LNCAP (cell line): ENCODE measurements around the gene GORAB.

Experiments used
- TF ChIP-seq, protein P1 (sequence below): fragments of 450-650 bp; IDR thresholded peaks from 2 replicates; pipeline ENCODE4 v1.5.1; 2017; ENCODE audit warnings: mild to moderate bottlenecking

GORAB gene

DNA sequence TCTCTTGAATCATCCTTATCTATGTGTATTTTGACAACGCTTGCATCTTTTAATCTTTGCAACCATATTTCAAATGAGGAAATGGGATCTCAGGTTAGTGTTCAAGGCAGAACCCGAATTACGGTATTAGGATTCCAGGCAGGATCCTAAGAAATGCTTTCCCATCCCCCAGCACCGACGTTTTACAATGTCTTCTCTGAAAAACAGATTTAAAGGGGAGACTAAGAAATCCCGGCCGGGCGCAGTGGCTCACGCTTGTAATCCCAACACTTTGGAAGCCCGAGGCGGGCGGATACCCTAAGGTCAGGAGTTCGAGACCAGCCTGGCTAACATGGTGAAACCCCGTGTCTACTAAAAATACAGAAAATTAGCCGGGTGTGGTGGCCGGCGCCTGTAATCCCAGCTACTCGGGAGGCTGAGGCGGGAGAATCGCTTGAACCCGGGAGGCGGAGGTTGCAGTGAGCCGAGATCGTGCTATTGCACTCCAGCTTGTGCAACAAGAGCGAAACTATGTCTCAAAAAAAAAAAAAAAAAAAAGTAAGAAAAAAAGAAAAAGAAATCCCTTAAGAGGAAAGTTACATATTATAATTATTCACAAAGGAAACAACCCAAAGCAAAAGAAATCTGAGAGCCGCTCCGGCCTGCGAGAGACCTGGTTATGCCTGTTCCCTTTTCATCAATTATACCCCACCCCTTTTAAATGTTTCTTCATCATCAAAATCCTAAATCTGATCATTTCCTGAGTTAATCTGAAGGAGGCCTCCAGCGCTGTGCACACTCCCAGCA, 801 bp upstream of the GORAB start:
- TF ChIP-seq, protein P1, sequence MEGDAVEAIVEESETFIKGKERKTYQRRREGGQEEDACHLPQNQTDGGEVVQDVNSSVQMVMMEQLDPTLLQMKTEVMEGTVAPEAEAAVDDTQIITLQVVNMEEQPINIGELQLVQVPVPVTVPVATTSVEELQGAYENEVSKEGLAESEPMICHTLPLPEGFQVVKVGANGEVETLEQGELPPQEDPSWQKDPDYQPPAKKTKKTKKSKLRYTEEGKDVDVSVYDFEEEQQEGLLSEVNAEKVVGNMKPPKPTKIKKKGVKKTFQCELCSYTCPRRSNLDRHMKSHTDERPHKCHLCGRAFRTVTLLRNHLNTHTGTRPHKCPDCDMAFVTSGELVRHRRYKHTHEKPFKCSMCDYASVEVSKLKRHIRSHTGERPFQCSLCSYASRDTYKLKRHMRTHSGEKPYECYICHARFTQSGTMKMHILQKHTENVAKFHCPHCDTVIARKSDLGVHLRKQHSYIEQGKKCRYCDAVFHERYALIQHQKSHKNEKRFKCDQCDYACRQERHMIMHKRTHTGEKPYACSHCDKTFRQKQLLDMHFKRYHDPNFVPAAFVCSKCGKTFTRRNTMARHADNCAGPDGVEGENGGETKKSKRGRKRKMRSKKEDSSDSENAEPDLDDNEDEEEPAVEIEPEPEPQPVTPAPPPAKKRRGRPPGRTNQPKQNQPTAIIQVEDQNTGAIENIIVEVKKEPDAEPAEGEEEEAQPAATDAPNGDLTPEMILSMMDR, result no peak

DNA sequence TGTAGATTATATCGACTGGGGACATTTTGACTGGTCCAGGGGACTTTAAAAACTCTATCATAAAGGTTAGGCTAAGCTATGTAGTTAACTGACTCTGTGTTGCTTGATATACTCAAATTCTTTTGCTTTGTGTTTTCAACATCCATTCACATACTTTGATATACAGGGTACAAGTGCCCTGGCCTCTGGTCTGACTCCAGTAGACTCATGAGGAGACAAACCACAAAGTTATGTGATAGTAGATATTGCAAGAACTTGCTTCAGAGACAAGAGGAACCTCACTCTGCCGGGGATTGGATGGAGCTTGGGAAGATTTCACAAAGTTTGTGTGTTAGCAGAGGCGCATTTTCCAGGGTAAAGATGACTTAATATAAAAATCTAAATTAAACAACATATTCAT, 1.3 kb downstream of the GORAB start:
- TF ChIP-seq, protein P1, result no peak

DNA sequence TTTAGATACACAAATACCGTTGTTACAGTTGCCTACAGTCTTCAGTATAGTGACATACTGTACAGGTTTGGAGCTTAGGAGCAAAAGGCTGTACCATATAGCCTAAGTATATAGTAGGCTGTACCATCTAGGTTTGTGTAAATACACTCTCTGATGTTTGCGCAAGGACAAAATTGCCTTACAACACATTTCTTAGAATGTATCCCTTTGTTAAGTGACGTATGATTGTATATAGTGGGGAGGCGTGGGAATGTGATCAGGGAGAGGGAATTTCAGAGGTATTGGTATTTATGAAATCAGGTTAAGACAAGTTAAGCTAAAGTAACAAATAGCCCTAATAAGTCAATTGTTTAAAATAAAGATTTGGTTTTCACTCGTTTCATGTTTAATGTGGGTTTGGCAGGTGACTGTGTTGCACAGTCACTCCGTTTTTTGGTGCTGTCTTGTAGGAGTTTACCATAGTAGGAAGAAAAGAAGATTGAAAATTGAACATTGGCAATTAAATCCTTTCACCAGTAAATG, 2.7 kb downstream of the GORAB start:
- TF ChIP-seq, protein P1, result no peak

DNA sequence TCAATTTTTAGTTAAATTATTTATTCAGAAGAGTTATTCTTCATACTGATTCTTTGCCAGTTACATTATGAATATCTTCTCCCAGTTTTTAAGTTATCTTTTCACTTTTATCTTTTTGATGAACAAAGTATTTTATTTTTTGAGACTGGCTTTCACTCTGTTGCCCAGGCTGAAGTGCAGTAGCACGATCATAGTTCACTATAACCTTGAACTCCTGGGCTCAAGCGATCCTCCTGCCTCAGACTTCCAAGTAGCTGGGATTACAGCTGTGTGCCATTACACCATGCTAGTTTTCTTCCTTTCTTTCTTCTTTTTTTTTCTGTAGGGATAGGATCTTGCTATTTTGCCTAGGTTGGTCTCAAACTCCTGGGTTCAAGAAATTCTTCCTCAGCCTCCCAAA, 3.5 kb downstream of the GORAB start:
- TF ChIP-seq, protein P1, result no peak

DNA sequence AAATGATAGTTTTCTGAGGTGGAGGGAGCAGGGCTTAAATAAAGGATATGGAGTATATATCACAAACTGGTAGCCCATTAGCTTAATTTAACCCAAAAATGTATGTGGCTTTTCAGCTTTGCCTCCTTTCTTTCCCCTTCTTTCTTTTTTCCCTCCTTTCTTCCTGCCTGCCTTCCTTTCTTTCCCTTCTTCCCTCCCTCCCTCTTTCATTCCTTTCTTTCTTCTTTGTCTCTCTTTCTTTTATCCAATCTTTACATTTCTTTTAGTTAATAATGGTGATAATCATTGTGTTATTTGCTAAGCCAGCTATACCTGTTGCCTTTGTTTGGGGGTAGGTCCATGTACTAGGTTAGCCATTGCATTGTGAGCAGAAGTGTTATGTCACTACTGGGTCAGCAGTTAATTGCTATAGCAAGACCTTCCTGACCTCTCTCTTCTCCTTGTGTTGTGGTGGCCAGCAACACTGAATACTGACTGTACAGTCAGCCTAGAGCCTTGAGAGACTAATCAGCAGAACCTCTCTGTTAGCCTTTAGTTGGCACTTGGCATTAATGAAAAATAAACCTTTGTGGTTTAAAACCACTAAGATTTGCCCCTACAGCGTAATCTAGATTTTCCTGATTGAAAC, 5.1 kb downstream of the GORAB start:
- TF ChIP-seq, protein P1, result no peak

DNA sequence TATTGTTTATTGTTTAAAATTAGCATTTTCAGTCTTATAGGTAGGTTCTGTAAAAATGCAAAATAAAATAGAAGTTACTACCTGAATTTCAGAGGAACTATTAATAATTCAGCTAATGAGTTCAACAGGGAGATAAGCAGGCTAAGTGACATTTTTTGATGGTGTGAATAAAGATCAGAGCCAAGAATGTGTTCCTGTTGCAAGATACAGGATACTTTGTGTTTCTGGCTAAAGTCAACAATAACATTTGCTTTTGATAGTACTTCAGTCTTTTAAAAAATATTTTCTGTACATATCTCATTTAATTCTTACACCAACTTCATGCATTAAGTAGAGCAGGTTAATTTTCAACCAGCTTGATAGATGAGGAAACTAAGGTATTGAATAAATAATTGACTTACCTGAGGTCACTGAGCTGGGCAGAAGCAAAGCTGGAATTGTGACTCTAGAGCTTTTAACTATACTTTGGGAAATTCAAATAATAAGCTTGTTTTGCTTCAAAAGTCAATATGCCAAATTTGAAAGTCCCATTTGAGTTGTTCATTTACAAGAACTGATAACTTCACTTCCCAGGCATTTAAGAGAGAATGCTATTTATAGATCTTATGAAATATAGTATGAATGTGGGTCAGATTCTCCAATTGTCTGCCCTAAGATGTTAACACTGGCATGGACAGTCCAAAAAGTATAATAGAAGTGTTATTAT, 6.0 kb downstream of the GORAB start:
- TF ChIP-seq, protein P1, result no peak

DNA sequence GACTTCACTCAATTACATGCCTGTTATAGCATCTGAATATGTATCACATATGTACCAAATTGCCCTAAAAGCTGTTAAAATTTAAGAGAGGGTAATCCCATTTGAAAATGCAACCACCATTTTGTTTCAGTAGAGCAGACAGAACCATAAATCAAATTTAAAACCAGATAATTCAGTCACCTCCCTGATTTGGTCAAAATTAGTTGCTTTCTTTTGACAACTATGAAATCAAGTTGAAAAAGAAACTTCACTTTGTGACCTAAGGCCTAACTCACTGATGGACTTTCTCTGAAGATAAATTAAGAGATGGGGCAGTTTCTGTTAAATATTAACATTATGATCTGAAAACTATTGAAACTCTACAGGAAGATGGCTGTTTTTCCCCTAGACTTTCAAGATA, 6.7 kb downstream of the GORAB start:
- TF ChIP-seq, protein P1, result no peak
